Hepatocyte (in vitro differentiated cells): ENCODE measurements around the gene COL4A1. TPM values are rescaled to one million over a fixed set of nuclear protein-coding genes. Genes with fewer than 3 reads are reported as not detected.

Source experiments
- DNase-seq: peaks from one replicate; pipeline ENCODE4 v3.0.0-alpha.2; 2016; ENCODE audit warnings: low spot score
- H2AFZ ChIP-seq: fragments of 200-600 bp; sonication (generic); 2 replicates; pipeline ENCODE4 v1.6.0; 2016; ENCODE audit warnings: antibody characterized with exemption, mild to moderate bottlenecking
- H3K27ac ChIP-seq: fragments of 200-600 bp; sonication (generic); 2 replicates; pipeline ENCODE4 v1.5.1; 2016; ENCODE audit warnings: mild to moderate bottlenecking
- H3K27me3 ChIP-seq: fragments of 200-600 bp; sonication (generic); 2 replicates; pipeline ENCODE4 v1.6.1; 2016
- H3K36me3 ChIP-seq: fragments of 200-600 bp; sonication (generic); replicated peaks from 2 replicates; pipeline ENCODE4 v1.5.1; 2016; ENCODE audit warnings: low read depth; ENCODE audit not compliant: insufficient read depth
- H3K4me1 ChIP-seq: fragments of 200-600 bp; sonication (generic); 2 replicates; pipeline ENCODE4 v1.5.1; 2016; ENCODE audit warnings: mild to moderate bottlenecking, moderate library complexity; ENCODE audit not compliant: insufficient read depth
- H3K4me2 ChIP-seq: fragments of 200-600 bp; sonication (generic); 2 replicates; pipeline ENCODE4 v1.6.0; 2016
- H3K4me3 ChIP-seq: fragments of 200-600 bp; sonication (generic); 2 replicates; pipeline ENCODE4 v1.5.1; 2016; ENCODE audit warnings: mild to moderate bottlenecking
- H3K79me2 ChIP-seq: fragments of 200-600 bp; sonication (generic); 2 replicates; pipeline ENCODE4 v1.6.0; 2017; ENCODE audit warnings: mild to moderate bottlenecking
- H3K9me2 ChIP-seq: fragments of 200-600 bp; sonication (generic); replicated peaks from 2 replicates; pipeline ENCODE4 v1.6.0; 2017; ENCODE audit warnings: mild to moderate bottlenecking; ENCODE audit not compliant: insufficient read depth
- H3K9me3 ChIP-seq: fragments of 200-600 bp; sonication (generic); 2 replicates; pipeline ENCODE4 v1.5.1; 2016; ENCODE audit warnings: low read depth, mild to moderate bottlenecking
- H4K20me1 ChIP-seq: fragments of 200-600 bp; sonication (generic); 2 replicates; pipeline ENCODE4 v1.6.0; 2016; ENCODE audit warnings: mild to moderate bottlenecking; ENCODE audit not compliant: insufficient read depth, poor library complexity, severe bottlenecking
- CTCF ChIP-seq: fragments of 200-600 bp; sonication (generic); IDR thresholded peaks from 2 replicates; pipeline ENCODE4 v1.5.1; 2016; ENCODE audit warnings: antibody characterized with exemption, mild to moderate bottlenecking; ENCODE audit not compliant: poor library complexity
- EZH2 ChIP-seq: fragments of 200-600 bp; sonication (generic); IDR thresholded peaks from 2 replicates; pipeline ENCODE4 v1.6.1; 2016; ENCODE audit warnings: antibody characterized with exemption, mild to moderate bottlenecking, borderline replicate concordance
- EZH2phosphoT487 ChIP-seq: fragments of 200-600 bp; sonication (generic); IDR thresholded peaks from one replicate; pipeline ENCODE4 v1.6.1; 2018; ENCODE audit warnings: antibody characterized with exemption, mild to moderate bottlenecking, low read depth, moderate library complexity; ENCODE audit not compliant: unreplicated experiment, severe bottlenecking
- WGBS: methylation state at CpG from one replicate; pipeline ENCODE4 v1.1.6; 2016; ENCODE audit warnings: low lambda C conversion rate; ENCODE audit errors: missing lambda C conversion rate; 5-methylcytosine and 5-hydroxymethylcytosine counted together
- polyA plus RNA-seq: library from polyadenylated mRNA; unstranded; fragments of >200 nt; fragmentation: Nextera tagmentation; extraction: Ambion mirVana; gene quantifications from 2 replicates; pipeline ENCODE4 v1.2.1, GENCODE V29; 2016
- total RNA-seq: library from RNA; depleted of rRNA; stranded (reverse); fragments of >200 nt; gene quantifications from 2 replicates; pipeline ENCODE4 v1.2.3, GENCODE V29; 2014

COL4A1 gene
- total and polyA plus RNA-seq, 2 experiments from 2014 or later: 138 to 269 TPM

- WGBS: 74% methylated on average over 5 of the region's 5 CpGs
Measured at GRCh38 chr13:110214637-110215036, 92.3 kb downstream of the COL4A1 start.

GRCh38 chr13:110213461-110214074 is 93.4 kb downstream of the COL4A1 start:
- TF ChIP-seq CTCF (no peak), EZH2 (no peak), EZH2phosphoT487 (no peak)
- no peaks in the 10 kb centered on the region for H3K9me2 ChIP-seq
- no peaks in the 10 kb centered on the region for H3K27me3 ChIP-seq
- H3K4me2 ChIP-seq: no peak overlapping the region
- H3K27ac ChIP-seq: no peak overlapping the region
- no peak overlapping the region for H3K4me3 ChIP-seq
- H4K20me1 ChIP-seq: no peaks in the 10 kb centered on the region
- no peaks in the 10 kb centered on the region for H3K36me3 ChIP-seq
- no peak overlapping the region for H2AFZ ChIP-seq
- H3K4me1 ChIP-seq: peaks cover 7% of the 10 kb centered on the region
- H3K9me3 ChIP-seq: no peaks in the 10 kb centered on the region
- no peaks in the 10 kb centered on the region for H3K79me2 ChIP-seq
- 95% methylated on average over 13 of the region's 13 CpGs for WGBS
- no peak for DNase-seq

More at GRCh38 chr13:110214637-110215036, 92.3 kb downstream of the COL4A1 start:
- H3K79me2 ChIP-seq: no peaks in the 10 kb centered on the region
- H3K9me2 ChIP-seq: no peaks in the 10 kb centered on the region
- no peaks in the 10 kb centered on the region for H3K9me3 ChIP-seq
- no peak overlapping the region for H2AFZ ChIP-seq
- TF ChIP-seq EZH2phosphoT487 (no peak), CTCF (no peak), EZH2 (no peak)
- no peak overlapping the region for H3K4me2 ChIP-seq
- no peak overlapping the region for H3K4me3 ChIP-seq
- H3K4me1 ChIP-seq: peaks cover 7% of the 10 kb centered on the region
- no peak overlapping the region for H3K27ac ChIP-seq
- peak; percentile 32 for DNase-seq
- H3K27me3 ChIP-seq: no peaks in the 10 kb centered on the region
- no peaks in the 10 kb centered on the region for H4K20me1 ChIP-seq
- no peaks in the 10 kb centered on the region for H3K36me3 ChIP-seq

- WGBS: 91% methylated on average over 9 of the region's 9 CpGs
- Histone ChIP-seq H3K9me2 (no peaks in the 10 kb centered on the region), H3K36me3 (no peaks in the 10 kb centered on the region), H3K4me2 (no peak overlapping the region), H3K79me2 (no peaks in the 10 kb centered on the region), H3K27ac (no peak overlapping the region), H3K4me1 (peaks cover 7% of the 10 kb centered on the region), H3K27me3 (no peaks in the 10 kb centered on the region), H3K9me3 (no peaks in the 10 kb centered on the region), H4K20me1 (no peaks in the 10 kb centered on the region), H3K4me3 (no peak overlapping the region), H2AFZ (no peak overlapping the region)
- no peak for DNase-seq
- TF ChIP-seq EZH2: no peak
- TF ChIP-seq CTCF: no peak
- TF ChIP-seq EZH2phosphoT487: no peak
Measured at GRCh38 chr13:110212529-110212928, 94.4 kb downstream of the COL4A1 start.
